HG03280 (cell line): ENCODE data around the gene PDCD6IP.
"Not testable (repeated sequence)": the region's sequence is repeated elsewhere in the genome, so short reads cannot be mapped to it uniquely, and the experiment has no call there.

Experiments used
- ATAC-seq: cut with Tn5 transposase; IDR thresholded peaks from one replicate; pipeline ENCODE4 v1.9.1; 2021; ENCODE audit warnings: mild to moderate bottlenecking, moderate library complexity; ENCODE audit not compliant: unreplicated experiment

The PDCD6IP gene

GRCh38 chr3:33798418-33799201, at the start of gene PDCD6IP:
TSS of gene PDCD6IP (plus strand) at chr3:33798630. CDS start at chr3:33798729, 99 bp downstream.
- peak; percentile 90 for ATAC-seq

GRCh38 chr3:33749546-33750210, 48.8 kb upstream of the PDCD6IP start:
- ATAC-seq, result no peak

GRCh38 chr3:33750211-33750548, 48.2 kb upstream of the PDCD6IP start:
- no peak for ATAC-seq

GRCh38 chr3:33751336-33751735, 47.1 kb upstream of the PDCD6IP start:
- no peak for ATAC-seq

GRCh38 chr3:33754391-33754790, 44.0 kb upstream of the PDCD6IP start:
- ATAC-seq, result not testable (repeated sequence)

GRCh38 chr3:33758281-33758680, 40.1 kb upstream of the PDCD6IP start:
- no peak for ATAC-seq

GRCh38 chr3:33758864-33759263, 39.6 kb upstream of the PDCD6IP start:
- no peak for ATAC-seq

- no peak for ATAC-seq
These were observed 29.7 kb upstream of the PDCD6IP start for GRCh38 chr3:33768578-33769330.

- ATAC-seq, result no peak
These were observed 24.8 kb upstream of the PDCD6IP start for GRCh38 chr3:33773637-33774036.

- ATAC-seq, result no peak
These were observed 23.1 kb upstream of the PDCD6IP start for GRCh38 chr3:33775363-33775762.

GRCh38 chr3:33777996-33778395, 20.4 kb upstream of the PDCD6IP start:
- no peak for ATAC-seq

GRCh38 chr3:33779751-33780150, 18.7 kb upstream of the PDCD6IP start:
- no peak for ATAC-seq

GRCh38 chr3:33781413-33781812, 17.0 kb upstream of the PDCD6IP start:
- ATAC-seq, result not testable (repeated sequence)

- no peak for ATAC-seq
These were observed 11.7 kb upstream of the PDCD6IP start for GRCh38 chr3:33786565-33787327.

GRCh38 chr3:33787328-33788009, 11.0 kb upstream of the PDCD6IP start:
- peak; percentile 76 for ATAC-seq

- no peak for ATAC-seq
These were observed 9.1 kb upstream of the PDCD6IP start for GRCh38 chr3:33789183-33789954.

GRCh38 chr3:33790091-33790490, 8.3 kb upstream of the PDCD6IP start:
- ATAC-seq, result no peak

- ATAC-seq, result no peak
These were observed 6.8 kb upstream of the PDCD6IP start for GRCh38 chr3:33791477-33792166.
